HG02759 (cell line): ENCODE data around the gene LIMS2.
A peak's percentile ranks its signal among the peaks of the same experiment; 100 is the strongest.

Experiments used
- ATAC-seq: cut with Tn5 transposase; IDR thresholded peaks from one replicate; pipeline ENCODE4 v1.9.1; 2021; ENCODE audit warnings: mild to moderate bottlenecking, moderate library complexity; ENCODE audit not compliant: unreplicated experiment

Gene LIMS2

GRCh38 chr2:127623388-127624319 is 51.7 kb downstream of the LIMS2 start:
- ATAC-seq, result no peak

GRCh38 chr2:127622561-127623387 is 52.6 kb downstream of the LIMS2 start:
- ATAC-seq, result no peak

- ATAC-seq, result no peak
Observed at GRCh38 chr2:127621981-127622431, 53.3 kb downstream of the LIMS2 start.

GRCh38 chr2:127620866-127621265 is 54.5 kb downstream of the LIMS2 start:
- no peak for ATAC-seq

- ATAC-seq, result peak; percentile 55
Observed at GRCh38 chr2:127619877-127620705, 55.2 kb downstream of the LIMS2 start.

GRCh38 chr2:127619203-127619590 is 56.1 kb downstream of the LIMS2 start:
- ATAC-seq, result no peak

GRCh38 chr2:127618551-127619202 is 56.7 kb downstream of the LIMS2 start:
- ATAC-seq, result no peak

- no peak for ATAC-seq
Observed at GRCh38 chr2:127615511-127616166, 59.7 kb downstream of the LIMS2 start.

- no peak for ATAC-seq
Observed at GRCh38 chr2:127614731-127615130, 60.6 kb downstream of the LIMS2 start.

- ATAC-seq, result no peak
Observed at GRCh38 chr2:127614246-127614645, 61.1 kb downstream of the LIMS2 start.

GRCh38 chr2:127612111-127612822 is 63.1 kb downstream of the LIMS2 start:
- no peak for ATAC-seq

GRCh38 chr2:127611076-127611925 is 64.0 kb downstream of the LIMS2 start:
- ATAC-seq, result no peak

GRCh38 chr2:127610561-127610960 is 64.8 kb downstream of the LIMS2 start:
- ATAC-seq, result no peak

GRCh38 chr2:127609818-127610217 is 65.5 kb downstream of the LIMS2 start:
- ATAC-seq, result no peak

GRCh38 chr2:127609031-127609751 is 66.1 kb downstream of the LIMS2 start:
- no peak for ATAC-seq

GRCh38 chr2:127608061-127609030 is 67.0 kb downstream of the LIMS2 start:
- ATAC-seq, result no peak
